GM19372 (cell line): Measurements from ENCODE around the gene ZC2HC1C.
"Not testable (repeated sequence)": the region's sequence is repeated elsewhere in the genome, so short reads cannot be mapped to it uniquely, and the experiment has no call there.

ENCODE experiments used
- ATAC-seq: cut with Tn5 transposase; IDR thresholded peaks from one replicate; pipeline ENCODE4 v1.9.1; 2021; ENCODE audit warnings: mild to moderate bottlenecking, low read depth, moderate library complexity; ENCODE audit not compliant: unreplicated experiment

ZC2HC1C gene

DNA sequence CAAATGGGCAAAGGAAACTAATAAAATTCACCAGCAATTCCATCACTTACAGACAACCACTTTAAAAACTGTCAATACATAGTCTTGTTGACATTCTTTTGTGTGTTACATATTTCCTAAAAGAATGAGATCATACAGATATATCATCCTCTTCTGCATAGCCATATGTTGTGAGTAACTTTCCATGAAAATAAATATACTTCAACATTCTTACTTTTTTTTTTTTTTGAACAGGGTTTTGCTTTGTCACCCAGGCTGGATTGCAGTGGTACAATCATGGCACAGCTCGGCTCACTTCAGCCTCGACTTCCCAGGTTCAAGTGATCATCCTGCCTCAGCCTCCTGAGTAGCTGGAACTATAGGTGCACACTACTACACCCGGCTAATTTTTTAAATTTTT is 20.9 kb downstream of the ZC2HC1C start:
- no peak for ATAC-seq

DNA sequence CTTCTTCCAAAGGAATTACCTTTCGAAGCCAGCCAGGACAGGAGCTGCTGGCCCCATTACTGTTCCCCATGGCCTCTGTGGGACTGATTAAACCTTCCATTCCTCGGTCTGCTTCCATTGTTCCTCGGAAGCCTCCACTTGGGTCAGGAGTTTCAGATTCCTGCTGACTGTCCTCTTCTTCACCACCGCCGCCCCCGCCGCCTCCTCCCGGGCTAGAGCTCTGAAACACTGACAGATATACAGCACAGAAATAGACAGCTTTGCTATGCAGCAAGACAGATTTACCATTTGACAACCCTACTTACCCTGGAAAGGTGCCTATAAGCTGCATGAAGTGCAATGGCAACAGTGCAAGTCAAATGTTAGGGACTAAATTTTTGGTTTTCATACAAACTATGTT is 21.8 kb downstream of the ZC2HC1C start:
- no peak for ATAC-seq

DNA sequence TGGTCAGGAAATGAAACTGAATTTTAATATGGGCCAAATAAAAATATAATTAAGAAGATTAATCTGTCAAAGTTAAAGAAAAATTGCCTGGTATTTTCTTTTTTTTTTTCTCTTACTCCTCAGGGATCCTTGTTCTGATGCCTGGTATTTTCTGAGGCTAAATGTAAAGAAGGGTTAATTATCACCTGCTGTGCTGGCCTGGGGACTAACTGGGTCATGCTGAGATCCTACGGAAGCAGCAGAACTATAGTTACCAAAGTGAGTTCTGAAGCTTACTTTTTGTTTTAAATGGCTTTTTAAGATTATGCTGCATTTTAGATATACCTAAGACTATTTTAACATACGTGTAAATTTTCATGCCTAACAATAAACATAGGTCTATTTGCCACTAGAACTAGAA is 23.3 kb downstream of the ZC2HC1C start:
- no peak for ATAC-seq

DNA sequence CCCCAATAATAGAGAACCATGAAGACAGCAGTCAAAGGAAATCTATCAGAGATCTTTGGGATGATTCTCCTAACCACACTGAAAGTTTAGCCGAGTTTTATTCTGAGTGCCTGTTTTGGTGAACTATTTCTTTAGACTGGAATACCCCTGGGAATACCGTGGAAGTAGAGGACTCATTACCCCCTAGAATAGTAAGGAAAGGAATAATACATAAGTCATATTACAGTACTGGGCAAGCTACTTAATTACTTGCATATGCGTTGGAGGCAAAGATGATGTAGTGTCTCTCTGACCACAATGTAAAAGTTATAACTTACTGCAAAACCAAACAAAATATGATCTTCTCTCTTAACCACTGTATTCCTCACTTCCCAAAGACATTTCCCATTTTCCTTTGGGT is 25.5 kb downstream of the ZC2HC1C start:
- ATAC-seq: no peak

DNA sequence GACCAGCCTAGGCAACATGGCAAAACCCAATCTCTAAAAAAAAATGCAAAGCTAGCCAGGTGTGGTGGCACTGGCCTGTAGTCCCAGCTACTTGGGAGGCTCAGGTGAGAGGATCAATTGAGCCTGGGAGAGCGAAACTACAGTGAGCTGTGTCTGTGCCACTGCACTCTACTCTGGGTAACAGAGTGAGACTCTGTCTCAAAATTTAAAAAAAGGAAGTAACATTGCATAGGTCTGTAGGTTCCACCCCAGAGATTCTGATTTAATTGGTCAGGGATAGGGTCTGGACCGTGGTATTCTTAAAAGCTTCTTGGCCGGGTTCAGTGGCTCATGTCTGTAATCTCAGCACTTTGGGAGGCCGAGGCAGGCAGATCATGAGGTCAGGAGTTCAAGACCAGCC is 26.2 kb downstream of the ZC2HC1C start:
- ATAC-seq: no peak

DNA sequence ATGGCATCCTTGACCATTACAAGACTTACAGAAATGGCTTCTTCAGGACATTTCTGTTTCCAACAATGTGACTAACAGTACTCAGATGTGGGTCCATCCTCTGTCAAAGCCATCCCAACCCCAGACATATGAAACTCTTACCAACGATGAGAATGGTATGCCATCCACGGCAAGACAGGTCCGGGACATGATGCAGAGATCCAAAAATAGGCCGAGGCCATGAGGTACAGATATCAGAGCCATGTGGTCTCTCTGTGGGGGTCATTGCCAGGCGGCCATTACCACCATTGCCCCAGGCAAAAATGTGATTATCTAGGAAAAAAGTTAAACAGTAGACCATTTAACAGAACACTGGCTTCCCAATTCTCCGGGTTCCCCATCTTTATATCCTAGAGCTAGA is 27.5 kb downstream of the ZC2HC1C start:
- no peak for ATAC-seq

DNA sequence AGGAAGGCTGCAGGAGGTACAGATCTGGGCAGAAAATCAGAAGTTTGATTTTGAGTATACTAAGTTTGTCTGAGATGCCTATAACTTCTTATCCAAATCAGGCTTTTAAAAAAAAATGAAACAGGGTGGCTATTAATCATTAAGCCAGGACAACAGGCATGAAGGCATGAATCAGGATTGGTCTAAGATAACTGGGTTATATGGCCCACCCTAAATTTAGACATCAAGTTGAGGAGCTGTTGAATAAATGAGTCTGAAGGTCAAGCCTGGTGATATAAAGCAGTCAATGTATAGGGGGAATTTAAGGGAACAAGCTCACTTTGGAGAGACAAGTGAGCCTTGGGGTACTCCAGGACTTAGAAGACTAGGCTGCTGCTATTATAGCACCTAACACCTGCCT is 28.8 kb downstream of the ZC2HC1C start:
- ATAC-seq: no peak

DNA sequence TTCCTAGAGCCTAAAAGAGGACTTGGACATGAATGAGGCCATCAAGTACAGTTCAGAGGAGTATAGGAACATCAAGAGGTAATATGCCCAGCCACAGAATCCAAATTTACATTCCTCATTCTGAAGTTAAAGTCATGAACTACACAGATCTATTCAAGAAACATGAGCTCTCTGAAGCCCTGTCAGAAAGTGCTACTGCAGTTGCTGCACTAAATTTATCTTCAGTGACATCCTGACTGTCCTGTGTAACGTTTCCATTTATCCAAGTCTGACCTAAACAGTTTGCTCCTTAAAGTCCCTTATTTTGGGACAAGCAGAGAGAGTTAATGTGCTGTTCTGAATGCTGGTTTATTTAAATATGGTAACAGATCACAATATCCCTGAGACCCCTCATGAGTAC is 29.2 kb downstream of the ZC2HC1C start:
- no peak for ATAC-seq

DNA sequence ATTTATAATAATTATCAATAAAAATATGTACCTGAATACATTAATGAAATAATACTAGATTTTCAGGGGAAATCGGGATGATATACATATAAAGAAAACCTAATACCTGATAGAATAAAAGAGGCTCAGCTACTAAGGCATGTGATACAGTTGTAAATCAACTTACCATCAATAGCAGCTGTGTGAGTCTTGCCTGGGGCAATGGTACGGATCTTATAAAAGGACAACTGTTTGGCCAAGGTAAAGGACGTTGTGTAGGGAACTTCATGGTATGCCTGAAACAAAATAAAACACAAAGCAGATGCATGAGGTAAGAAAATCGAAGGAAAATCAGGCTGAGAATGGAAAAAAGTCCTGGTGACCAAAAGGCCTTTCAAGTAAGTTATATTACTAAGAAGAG is 32.0 kb downstream of the ZC2HC1C start:
- ATAC-seq: no peak

DNA sequence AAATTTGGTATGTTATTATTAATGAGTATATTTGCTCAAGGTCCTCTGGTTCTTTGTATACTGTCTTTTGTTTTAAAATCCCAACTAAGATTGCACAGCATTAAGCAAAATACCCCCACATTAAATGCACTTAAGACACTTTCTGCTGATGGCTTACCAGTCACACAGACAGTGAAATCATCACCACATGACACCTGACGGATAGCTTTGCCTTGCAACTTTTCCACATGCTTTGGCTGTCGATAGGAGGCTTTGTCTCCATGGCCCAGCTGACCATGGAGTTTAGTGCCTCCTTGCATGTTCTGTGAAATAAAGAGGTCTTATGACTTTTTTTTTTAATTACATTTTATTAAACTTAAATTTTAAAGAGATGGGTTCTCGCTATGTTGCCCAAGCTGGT is 37.7 kb downstream of the ZC2HC1C start:
- no peak for ATAC-seq

DNA sequence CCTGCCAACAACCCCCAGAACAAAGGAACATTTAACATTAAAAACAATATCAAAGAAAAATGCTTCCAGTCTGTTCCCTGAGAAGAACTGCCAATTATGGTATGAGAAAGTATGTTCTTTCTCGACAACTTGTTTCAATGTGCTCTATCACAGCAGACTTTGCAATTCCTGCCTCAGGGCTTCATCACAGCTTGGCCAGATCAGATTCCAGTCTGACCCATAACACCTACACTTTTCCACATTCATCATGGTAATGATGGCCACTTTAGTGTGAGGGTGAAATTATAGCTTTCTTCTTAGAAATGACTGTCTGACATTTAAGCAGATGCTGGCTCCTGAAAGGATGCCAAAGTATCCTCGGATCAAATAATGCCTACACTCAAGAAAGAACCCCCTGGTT is 40.4 kb downstream of the ZC2HC1C start:
- no peak for ATAC-seq

DNA sequence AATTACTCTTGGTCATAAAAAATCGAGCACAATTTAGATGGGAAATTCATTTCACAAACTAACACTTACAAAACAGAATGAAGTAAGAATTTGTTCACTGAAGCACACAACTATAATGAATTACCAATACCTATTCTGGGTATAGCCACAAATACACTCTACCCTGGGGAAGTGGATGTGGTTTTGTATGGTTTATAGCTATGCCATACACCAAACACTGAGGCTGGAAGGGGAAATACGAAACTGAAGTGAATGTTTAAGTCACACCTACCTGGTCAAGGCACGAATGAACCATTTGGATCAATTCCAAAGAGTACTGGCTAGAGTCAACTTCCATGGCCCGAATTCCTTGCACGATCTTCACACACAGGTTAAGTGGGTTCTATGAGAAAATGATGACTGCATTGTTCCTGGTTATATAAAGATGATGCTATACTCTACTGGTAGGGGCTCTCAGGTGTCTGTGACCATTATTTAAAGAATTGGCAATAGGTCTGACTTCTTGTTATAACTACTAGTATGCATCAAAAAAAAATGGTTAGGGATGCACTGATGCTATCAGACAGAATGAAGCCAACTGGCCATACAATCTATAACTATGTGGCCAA is 44.6 kb downstream of the ZC2HC1C start:
- no peak for ATAC-seq

DNA sequence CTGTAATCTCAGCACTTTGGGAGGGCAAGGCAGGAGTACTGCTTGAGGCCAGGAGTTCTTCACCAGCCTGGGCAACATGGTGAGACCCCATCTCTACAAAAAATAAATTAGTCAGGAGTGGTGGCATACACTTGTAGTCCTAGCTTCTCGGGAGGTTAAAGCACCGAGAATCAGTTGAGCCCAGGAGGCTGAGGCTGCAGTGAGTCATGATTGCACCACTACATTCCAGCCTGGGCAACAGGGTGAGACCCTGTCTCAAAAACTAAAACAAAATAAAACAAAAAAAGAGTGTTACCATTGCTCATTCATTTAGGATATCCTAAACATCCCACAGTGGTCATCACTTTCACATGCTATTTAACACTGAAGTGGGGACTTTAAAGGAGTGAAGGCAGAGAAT is 49.6 kb downstream of the ZC2HC1C start:
- ATAC-seq: no peak

DNA sequence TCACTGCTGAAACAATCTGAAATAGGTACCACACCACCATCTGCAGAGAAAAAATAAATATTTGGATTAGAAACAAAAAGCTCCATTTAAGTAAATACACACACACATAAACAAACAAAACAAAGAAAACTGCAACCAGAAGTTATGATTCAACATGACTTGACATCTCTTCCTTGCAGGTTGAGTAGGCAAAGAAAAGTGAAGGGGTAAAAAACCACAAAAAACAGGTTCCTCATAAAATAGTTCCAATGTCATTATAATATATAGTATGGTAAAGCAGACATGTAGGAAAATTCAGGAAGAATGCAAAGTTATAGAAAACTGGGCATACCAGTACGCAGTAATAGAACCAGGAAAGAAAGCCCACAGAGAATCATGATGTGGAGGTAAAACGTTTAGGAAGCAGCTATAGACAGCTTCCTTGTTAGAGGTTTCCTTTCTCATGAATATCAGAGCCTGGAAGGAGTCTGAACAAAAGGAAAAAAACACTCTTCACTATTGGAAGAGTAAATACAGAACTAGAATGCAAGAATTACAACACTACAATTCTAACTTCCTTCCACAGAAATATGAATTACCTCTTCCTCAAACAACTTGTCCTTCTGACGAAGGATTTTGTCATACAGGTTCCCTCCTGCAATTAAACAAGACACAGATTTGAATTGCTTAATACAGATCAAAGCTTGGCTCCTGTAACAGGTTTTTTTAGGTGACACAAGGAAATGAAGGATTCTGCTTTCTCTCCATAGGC is 51.3 kb downstream of the ZC2HC1C start:
- ATAC-seq: no peak

DNA sequence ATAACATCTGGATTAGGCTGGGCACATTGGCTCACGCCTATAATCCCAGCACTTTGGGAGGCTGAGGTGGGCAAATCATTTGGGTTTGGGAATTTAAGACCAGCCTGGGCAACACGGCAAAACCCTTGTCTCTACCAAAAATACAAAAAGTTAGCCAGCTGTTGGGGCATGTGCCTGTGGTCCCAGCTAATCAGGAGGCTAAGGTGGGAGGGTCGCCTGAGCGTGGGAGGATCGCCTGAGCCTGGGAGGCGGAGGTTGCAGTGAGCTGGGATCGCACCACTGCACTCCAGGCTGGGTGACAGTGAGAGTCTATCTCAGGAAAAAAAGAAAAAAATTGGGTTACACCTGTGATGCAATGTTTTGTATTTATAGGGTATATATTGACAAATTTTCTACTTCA is 52.1 kb downstream of the ZC2HC1C start:
- no peak for ATAC-seq

DNA sequence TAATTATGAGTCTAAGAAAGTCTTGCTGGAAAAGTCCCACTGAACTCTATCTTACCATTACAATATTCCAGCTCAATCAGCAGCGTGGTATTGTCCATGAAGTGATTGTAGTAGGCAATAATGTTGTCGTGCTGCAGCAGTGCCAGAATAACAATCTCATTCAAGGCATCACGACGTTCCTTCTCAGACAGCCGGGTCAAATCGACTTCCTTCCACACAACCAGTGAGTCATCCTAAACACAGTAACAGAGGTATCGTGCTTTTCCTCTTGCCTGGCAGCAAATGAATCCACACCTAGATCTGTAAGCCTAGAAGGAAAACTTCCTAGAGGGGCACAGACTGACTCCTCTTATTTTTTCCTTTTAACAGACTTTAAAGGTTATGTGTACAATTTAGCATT is 54.5 kb downstream of the ZC2HC1C start:
- ATAC-seq: no peak

DNA sequence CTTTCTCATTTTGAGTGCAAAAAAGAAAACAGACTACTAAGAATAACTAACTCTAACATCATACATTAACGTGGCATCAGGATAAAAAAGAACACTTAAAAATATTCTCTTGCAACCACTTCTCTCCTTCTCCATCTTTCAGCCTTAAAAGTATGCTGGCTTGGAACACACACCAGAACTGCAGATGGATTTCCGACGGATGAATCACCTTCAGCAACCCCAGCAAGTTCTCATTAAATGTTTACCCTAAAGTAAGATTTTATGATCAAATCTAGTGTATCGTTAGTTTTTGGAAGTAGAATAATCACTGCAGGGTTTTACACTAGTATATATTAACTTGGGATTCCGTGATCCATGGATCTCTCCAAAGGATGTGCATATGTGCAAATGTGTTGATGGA is 56.2 kb downstream of the ZC2HC1C start:
- ATAC-seq: no peak

DNA sequence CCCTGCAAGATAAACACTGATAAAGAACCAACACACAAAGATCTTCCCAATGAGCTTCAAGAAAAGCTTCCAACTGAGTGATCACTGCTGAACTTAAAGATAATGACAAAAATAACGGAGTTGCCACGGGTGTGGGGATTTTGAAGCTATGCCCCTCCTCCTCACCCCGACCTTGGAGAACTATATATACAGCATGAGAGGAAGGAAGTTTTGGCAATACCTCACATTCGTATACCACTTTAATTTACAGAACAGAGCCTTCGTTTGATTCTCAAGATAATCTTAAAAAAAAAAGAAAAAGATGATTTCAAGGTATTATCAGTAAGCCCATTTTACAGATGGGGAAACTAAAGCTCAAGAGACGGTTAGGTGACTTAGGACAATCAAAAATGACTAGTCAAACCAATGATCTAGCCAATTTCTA is 56.7 kb downstream of the ZC2HC1C start:
- no peak for ATAC-seq

DNA sequence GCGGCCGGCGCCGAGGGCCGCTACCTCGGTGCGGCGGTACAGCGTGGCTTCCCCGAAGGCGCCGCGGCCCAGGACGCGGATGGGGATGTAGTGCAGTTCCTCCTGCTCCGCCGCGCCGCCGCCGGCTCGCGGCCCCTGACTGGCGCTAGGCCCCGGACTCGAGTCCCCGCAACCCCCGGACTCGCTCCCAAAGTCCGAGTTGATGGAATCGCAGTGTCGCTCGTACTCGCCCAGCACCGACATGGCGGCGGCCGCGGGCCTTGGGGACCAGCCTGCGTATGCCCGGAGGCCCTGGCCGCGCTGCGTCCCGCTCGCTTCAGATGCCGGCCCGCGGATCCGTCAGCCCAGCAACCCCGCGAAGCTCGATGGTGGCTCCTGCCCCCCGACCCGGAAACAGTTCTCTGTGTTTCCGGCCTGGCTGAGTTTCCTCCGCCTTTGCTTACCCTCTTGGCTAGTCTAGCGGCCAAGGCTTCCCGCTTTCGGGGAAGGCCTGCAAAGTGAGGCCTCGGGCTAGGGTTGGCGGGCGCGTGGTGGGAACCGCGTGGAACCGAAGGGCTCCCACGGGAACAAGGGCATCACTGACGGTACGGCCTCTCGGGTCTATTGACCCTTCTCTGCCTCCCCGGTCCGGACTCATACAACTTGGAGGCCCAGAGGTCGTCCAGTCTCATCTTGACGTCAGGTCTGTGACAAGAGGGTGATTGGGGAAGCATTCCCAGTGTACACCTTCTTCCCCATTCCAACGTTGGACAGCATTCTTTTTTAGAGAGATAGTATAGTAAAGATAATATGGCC is 57.4 kb downstream of the ZC2HC1C start, which contains the start of gene NEK9:
Gene NEK9 (minus strand): TSS at position 370 of the 795 bp plus-strand sequence. CDS start 127 bp downstream, at position 243.
- peak; percentile 79 for ATAC-seq

DNA sequence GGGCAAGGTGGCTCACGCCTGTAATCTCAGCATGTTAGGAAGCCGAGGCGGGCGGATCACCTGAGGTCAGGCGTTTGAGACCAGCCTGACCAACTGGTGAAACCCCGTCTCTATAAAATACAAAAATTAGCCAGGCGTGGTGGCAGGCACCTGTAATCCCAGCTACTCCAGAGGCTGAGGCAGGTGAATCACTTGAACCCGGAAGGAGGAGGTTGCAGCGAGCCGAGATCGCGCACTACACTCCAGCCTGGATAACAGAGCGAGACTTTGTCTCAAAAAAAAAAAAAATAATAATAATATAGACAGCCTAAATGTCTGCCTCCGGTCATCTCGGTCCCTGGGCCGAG is 58.0 kb downstream of the ZC2HC1C start:
- not testable (repeated sequence) for ATAC-seq

DNA sequence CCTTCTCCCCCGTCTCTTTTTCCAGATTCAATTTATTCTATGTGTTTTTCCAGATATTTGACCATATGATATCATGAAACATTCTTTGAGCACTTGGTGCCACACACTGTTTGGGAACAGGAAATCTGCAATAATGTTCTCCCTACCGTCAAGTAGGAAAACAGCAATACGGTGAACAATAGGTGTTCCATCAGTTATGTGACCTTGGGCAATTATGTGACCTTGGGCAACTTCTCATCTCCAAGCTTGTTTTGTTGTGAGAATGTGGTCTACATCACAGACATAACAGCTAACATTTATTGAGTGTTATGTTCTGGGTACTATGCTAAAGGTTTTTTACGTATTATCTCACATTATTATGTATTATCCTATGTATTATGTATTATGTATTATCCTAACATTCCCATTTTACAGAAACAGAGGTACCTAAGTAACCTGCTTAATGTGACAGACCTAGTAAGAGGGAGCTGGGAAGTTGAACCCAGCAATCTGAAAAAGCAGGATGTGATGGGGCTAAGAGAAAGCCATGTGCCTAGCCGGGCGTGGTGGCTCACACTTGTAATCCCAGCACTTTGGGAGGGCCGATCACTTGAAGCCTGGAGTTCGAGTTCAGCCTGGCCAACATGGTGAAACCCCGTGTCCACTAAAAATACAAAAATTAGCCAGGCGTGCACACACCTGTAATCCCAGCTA is 58.6 kb downstream of the ZC2HC1C start:
- no peak for ATAC-seq
